HG02938 (cell line): ENCODE results near the gene MAP1LC3B.

ENCODE experiments used
- ATAC-seq: cut with Tn5 transposase; IDR thresholded peaks from one replicate; pipeline ENCODE4 v1.9.1; 2021; ENCODE audit warnings: mild to moderate bottlenecking, moderate library complexity; ENCODE audit not compliant: unreplicated experiment

The MAP1LC3B gene

GRCh38 chr16:87425941-87426340 lies 33.8 kb downstream of the MAP1LC3B start:
- ATAC-seq: no peak

- ATAC-seq: no peak
Measured at GRCh38 chr16:87426423-87427215, 34.5 kb downstream of the MAP1LC3B start.

GRCh38 chr16:87431926-87432325 lies 39.8 kb downstream of the MAP1LC3B start:
- ATAC-seq: no peak

- ATAC-seq: no peak
Measured at GRCh38 chr16:87432330-87432915, 40.3 kb downstream of the MAP1LC3B start.

GRCh38 chr16:87434146-87434667 lies 42.1 kb downstream of the MAP1LC3B start:
- no peak for ATAC-seq

GRCh38 chr16:87435372-87436224 lies 43.5 kb downstream of the MAP1LC3B start:
- ATAC-seq: no peak

GRCh38 chr16:87436225-87437172 lies 44.4 kb downstream of the MAP1LC3B start:
- no peak for ATAC-seq

GRCh38 chr16:87437327-87437726 lies 45.2 kb downstream of the MAP1LC3B start:
- no peak for ATAC-seq

GRCh38 chr16:87437911-87438610 lies 45.9 kb downstream of the MAP1LC3B start:
- no peak for ATAC-seq

GRCh38 chr16:87438611-87438985 lies 46.5 kb downstream of the MAP1LC3B start:
- ATAC-seq: no peak

GRCh38 chr16:87439926-87440325 lies 47.8 kb downstream of the MAP1LC3B start:
- no peak for ATAC-seq

- no peak for ATAC-seq
Measured at GRCh38 chr16:87441886-87442580, 49.9 kb downstream of the MAP1LC3B start.

GRCh38 chr16:87442581-87442966 lies 50.4 kb downstream of the MAP1LC3B start:
- ATAC-seq: no peak

- no peak for ATAC-seq
Measured at GRCh38 chr16:87443016-87443415, 50.9 kb downstream of the MAP1LC3B start.

GRCh38 chr16:87443964-87444363 lies 51.8 kb downstream of the MAP1LC3B start:
- no peak for ATAC-seq

GRCh38 chr16:87445486-87445885 lies 53.4 kb downstream of the MAP1LC3B start:
- ATAC-seq: no peak

- no peak for ATAC-seq
Measured at GRCh38 chr16:87446479-87446878, 54.3 kb downstream of the MAP1LC3B start.

GRCh38 chr16:87447323-87447722 lies 55.2 kb downstream of the MAP1LC3B start:
- ATAC-seq: no peak

GRCh38 chr16:87448866-87449265 lies 56.7 kb downstream of the MAP1LC3B start:
- no peak for ATAC-seq
